GM21619 (cell line): ENCODE measurements around the gene DRAM1.
"Not testable (repeated sequence)": the region's sequence is repeated elsewhere in the genome, so short reads cannot be mapped to it uniquely, and the experiment has no call there.

Source experiments
- ATAC-seq: cut with Tn5 transposase; IDR thresholded peaks from one replicate; pipeline ENCODE4 v1.9.1; 2021; ENCODE audit not compliant: unreplicated experiment

DRAM1 gene

GRCh38 chr12:101901777-101902176, 24.4 kb downstream of the DRAM1 start:
- no peak for ATAC-seq

- ATAC-seq: no peak
These were observed 25.3 kb downstream of the DRAM1 start for GRCh38 chr12:101902641-101903040.

- no peak for ATAC-seq
These were observed 28.8 kb downstream of the DRAM1 start for GRCh38 chr12:101906226-101906625.

- ATAC-seq: no peak
These were observed 31.0 kb downstream of the DRAM1 start for GRCh38 chr12:101908395-101908794.

GRCh38 chr12:101909646-101910045, 32.3 kb downstream of the DRAM1 start:
- peak; percentile 49 for ATAC-seq

GRCh38 chr12:101915841-101916240, 38.5 kb downstream of the DRAM1 start:
- no peak for ATAC-seq

- not testable (repeated sequence) for ATAC-seq
These were observed 41.4 kb downstream of the DRAM1 start for GRCh38 chr12:101918805-101919204.

GRCh38 chr12:101919447-101919846, 42.1 kb downstream of the DRAM1 start:
- no peak for ATAC-seq

- ATAC-seq: no peak
These were observed 43.5 kb downstream of the DRAM1 start for GRCh38 chr12:101920906-101921305.

- ATAC-seq: no peak
These were observed 45.8 kb downstream of the DRAM1 start for GRCh38 chr12:101923045-101923718.

- ATAC-seq: no peak
These were observed 47.2 kb downstream of the DRAM1 start for GRCh38 chr12:101924618-101925017.

GRCh38 chr12:101925361-101925760, 48.0 kb downstream of the DRAM1 start:
- no peak for ATAC-seq

- ATAC-seq: no peak
These were observed 48.6 kb downstream of the DRAM1 start for GRCh38 chr12:101925935-101926334.

- ATAC-seq: no peak
These were observed 49.7 kb downstream of the DRAM1 start for GRCh38 chr12:101927036-101927435.

GRCh38 chr12:101927999-101928398, 50.6 kb downstream of the DRAM1 start:
- no peak for ATAC-seq

GRCh38 chr12:101928556-101928955, 51.2 kb downstream of the DRAM1 start:
- no peak for ATAC-seq

GRCh38 chr12:101929365-101930041, 52.1 kb downstream of the DRAM1 start:
- ATAC-seq: no peak

GRCh38 chr12:101931498-101932326, 54.3 kb downstream of the DRAM1 start:
- peak; percentile 46 for ATAC-seq

GRCh38 chr12:101933866-101934514, 56.6 kb downstream of the DRAM1 start:
- no peak for ATAC-seq

GRCh38 chr12:101935890-101936746, 58.7 kb downstream of the DRAM1 start:
- ATAC-seq: peak; percentile 77
